RPMI7951 (cell line): ENCODE measurements around the gene TTC7B. TPM values are rescaled to one million over a fixed set of nuclear protein-coding genes. Genes with fewer than 3 reads are reported as not detected.
"Not testable (repeated sequence)": the region's sequence is repeated elsewhere in the genome, so short reads cannot be mapped to it uniquely, and the experiment has no call there.

Experiments used
- DNase-seq: peaks from one replicate; pipeline ENCODE4 v3.0.0-alpha.2; 2012; ENCODE audit warnings: low read depth
- total RNA-seq: library from RNA; depleted of rRNA; stranded (reverse); fragments of >200 nt; shearing (Covaris generic); gene quantifications from 2 replicates; pipeline ENCODE4 v1.2.3, GENCODE V29; 2014

TTC7B gene
- total RNA-seq, 1 experiment from 2014 or later, result 22.1 TPM

DNA sequence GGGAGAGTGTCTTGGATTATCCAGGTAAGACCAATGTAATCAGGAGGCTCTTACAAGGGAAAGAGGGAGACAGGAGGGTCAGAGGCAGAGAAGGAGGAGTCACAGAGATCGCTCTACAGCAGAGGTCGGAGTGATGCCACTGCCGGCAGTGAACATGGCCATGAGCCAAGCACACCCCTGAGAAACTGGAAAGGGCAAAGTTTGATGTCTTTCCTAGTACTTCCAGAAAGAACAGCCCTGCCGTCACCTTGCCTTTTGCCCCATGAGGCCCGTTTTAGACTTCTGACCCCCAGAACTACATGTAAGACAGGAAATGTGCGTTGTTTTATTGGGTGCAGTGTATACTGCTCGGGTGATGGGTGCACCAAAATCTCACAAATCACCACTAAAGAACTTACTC lies 285.7 kb downstream of the TTC7B start:
- no peak for DNase-seq

DNA sequence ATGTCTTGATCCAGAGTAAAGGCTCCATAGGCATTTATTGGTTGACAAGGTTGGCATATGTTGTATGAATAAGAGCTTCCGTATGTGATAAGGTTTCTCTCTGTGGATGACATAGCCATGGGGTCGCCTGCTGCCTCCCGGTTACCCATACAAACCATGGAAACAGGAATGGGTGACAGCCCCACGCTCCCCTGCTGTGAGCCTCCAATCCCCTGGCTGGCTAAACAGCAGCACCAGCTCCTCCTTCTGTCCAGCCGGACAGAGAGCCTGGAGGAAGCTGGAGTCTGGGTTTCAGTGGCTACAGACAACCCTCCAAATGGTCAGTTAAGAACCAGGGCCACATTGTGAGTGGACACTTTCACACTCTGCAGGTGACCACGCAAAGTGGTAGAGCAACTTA lies 288.3 kb downstream of the TTC7B start:
- DNase-seq, result no peak

DNA sequence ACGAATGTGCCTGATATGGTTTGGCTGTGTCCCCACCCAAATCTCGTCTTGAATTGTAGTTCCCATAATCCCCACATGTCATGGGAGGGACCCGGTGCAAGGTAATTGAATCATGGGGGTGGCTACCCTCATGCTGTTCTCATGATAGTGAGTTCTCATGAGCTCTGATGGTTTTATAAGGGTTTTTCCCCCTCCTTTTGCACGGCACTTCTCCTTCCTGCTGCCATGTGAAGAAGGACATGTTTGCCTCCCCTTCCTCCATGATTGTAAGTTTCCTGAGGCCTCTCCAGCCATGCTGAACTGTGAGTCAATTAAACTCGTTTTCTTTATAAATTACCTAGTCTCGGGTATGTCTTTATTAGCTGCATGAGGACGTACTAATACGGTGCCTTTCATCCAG lies 289.7 kb downstream of the TTC7B start:
- DNase-seq, result not testable (repeated sequence)

DNA sequence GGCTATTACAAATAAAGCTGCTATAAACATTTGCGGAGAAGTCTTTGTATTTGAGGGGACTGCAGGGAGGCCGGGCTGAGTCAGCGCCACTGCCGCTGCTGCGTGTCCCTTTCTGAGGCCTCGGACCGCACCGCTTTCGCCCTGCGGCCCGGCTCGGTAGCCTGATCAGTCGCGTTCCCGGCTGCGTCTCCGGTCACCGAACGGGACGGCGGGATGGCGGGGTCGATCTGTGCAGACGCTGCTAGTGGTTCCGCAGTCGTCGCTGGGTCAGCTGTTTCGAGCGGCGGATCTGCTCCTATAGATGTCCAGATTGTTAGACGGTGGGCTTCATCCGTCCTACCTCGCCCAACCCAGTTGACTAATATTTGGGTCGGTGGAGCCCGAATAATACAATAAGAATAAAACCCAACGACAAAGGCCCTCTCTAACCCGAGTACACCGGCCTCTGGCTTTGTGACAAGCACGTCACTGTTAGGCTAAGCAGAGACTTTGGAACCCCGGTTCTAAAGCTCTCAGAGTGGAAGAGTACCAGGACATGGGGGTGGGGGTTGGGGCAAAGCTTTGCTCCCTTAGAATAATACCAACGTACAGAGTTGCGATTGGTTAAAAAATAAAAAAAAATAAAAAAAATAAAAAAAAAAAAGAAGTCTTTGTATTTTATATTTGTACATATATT lies 290.7 kb downstream of the TTC7B start:
- not testable (repeated sequence) for DNase-seq

DNA sequence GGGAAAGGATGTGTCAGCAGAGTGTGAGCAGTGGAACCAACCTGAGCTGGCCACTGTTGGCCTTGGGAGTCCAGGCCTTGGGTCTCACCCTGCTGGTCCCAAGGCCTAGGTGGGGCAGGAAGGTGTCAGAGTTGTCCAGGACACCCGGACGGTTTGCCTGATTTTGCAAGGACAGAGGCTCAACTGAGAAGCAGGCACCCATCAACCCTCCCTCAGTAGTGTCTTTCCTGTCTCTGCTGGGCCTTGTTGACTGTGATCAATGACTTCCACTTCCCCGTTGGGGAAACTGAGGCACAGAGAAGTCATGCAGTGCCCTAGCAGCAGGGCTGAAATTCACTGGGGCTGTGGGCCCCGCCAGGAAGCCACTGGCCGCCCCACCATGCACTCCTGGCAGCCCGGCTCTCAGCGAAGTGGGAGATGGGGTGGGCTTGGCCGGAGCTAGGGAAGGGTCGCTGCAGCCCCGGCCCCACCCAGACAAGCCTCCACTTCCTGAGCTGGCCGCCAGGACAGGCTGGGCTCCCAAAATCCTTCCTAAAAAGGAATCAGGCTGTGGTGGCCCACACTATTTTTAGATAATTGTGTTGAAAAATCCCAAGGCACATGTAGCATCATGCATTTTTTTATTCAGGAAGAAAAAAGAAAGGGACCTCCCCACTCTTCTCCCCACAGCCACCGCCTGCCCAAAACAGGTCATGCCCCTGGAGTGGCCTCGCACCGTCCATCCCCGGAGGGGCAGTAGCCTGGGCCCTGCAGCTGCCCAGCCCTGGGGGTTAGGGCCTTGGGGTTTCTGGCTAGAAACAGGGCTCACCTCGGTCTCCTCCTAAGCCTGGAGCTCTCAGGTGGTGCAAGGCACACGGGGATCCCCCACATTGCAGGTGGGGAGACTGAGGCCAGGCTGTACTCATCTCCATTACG lies 292.0 kb downstream of the TTC7B start:
- no peak for DNase-seq

DNA sequence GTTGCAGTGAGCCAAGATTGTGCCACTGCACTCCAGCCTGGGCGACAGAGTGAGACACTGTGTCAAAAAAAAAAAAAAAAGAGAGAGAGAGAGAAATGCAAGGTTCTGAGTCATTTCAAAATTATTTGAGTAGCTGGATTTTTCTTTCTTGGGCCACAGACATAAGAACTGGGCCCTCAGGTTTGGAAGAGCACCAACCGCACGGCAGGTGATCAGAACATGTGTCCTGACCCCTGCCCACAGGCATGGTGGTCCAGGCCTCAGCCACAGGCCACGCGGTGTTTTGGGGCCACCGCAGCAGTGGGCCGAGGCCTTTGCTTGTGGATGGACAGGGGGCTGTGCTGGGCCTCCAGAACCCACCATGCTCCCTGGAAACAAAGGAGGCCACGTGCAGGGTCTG lies 292.7 kb downstream of the TTC7B start:
- peak; percentile 30 for DNase-seq

DNA sequence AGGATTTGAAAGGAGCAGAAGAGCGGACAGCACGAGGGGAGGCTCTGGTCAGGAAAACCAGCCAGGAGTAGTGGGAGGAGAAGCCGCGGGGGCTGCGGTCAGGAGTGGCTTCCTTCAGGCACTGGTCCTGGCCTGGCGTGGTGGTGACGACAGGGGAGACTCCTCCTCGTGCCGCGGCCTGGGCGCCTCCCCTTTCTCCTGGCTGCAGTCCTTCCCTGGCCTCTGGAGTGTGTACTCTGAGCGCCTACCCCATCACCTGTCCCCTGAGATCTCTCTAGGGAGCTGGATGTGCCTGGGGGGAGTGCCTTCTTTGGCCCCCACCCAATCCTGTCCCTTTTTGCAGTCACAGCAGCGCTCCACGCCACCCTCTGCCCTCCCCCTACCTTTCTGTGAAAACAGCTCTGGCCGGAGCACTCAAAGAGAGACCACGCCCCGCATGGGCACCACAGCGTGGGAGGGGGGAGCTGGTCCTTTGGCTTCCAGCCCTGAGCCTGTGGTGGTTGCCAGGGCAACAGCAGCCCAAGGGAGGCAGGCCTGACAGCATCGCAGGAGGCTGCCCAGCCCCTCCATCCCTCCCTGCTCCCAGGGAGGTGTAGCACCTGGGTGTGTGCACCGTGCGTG lies 293.5 kb downstream of the TTC7B start:
- peak; percentile 20 for DNase-seq

DNA sequence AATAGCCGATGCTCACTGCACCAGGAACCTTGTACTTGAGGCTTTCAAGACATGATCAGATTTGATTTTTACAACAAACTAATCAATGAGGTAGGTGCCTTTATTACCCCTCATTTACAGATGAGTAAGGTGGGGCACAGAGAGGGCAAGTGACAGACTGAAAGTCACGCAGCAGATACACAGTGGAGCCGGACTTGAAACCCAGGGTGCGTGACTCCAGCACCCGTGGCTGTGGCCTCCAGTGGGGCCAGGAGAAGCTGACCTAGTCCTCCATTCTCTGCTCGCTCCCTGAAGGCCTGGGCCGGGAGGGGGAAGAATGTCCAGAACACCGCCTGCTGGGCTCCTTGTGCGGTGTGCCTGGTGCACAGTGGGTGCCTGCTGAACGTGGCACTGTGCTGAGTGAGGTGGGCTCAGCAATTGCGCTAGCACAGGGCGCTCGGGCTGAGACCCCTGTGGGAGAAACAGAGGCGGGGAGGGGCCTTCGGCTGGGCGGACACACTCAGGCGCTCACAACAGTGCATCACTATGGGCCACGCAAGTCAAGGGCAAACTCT lies 294.2 kb downstream of the TTC7B start:
- DNase-seq, result no peak

DNA sequence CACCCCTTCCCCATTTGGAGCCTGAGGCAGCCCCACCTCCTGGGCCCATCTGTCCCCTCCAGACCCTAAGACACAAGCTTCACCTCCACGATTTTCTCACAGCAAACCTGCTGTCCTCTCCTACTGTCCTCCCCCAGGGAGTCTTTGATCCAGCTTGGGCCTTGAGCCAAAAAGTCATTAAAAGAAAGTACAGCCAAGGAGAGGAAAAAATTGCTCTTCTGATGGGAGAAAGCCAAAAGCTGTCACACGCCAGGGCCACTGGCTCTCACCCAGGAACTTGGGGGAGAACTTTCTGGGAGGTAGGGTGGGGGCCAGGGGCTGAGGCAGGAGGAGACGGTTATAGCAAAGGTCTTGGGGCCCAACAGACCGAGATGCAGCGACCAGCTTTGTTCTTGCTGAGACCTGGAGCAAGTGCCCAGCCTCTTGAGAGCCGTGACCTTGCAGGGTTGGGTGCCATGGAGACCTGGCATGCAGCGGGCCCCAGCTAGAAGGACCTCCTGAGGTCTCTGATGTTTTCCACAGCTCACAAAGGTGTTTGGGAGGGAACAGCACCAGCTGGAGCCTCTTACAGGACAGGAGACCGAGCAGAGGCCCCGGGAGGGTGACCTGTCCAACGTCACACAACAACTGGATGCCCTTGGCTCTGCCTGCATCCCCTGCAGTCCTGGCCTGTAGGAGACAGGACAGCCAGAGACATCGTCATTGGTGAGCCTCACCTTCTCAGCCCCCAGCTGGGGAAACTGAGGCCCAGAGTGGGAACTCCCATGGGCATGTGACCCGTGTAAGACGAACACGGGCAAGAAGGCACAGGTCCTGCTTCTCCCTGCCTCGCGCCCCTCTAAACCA lies 294.9 kb downstream of the TTC7B start:
- DNase-seq, result peak; percentile 24

DNA sequence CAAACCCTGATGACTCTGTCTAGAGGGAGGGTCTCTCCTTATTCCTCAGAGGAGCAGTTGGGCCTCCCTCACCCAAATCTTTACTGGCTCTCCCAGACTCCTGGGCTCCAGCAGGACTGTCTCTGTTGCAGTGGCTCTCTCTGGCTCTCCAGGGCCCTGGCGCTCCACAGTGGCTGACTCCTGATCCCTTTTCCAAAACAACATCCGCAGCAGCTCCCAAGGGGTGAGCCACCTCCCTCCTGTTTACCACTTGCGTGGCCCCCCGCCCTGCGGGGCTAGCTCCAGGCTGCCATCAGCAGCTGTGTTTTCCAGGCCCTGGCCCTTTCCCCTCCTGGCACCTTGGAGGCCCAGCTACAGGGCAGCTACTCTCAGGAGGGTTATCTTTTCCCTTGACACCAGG lies 295.9 kb downstream of the TTC7B start:
- no peak for DNase-seq

DNA sequence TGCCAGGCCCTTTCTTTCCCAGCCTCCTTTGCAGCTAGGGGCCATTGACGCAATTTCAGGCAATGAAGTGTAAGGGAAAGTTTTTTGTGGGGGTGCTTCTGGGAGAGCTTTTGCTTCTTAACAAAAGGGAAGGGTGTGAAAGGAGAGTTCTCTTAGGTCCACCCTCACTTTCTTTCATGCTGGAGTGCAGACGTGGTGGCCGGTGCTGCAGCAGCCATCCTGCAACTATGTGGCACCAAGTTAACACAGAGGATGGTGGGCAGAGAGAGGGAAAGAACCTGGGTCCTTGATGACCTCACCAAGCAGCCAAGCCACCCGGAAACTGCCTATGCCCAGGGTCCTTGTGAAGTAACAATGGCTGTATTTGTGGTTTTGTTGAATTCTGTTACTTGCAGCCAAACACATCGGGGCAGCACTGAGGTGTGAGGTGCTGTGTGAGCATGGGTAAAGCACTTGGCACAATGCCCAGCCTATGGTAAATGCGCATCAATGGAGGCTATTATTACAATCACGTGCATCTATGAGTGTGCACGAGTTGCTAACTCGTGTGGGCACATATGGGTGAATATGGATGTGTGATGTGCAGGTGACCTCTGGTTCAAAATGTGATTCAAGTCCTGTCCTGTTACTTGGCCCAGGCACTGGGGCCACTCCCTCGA lies 296.8 kb downstream of the TTC7B start:
- no peak for DNase-seq

DNA sequence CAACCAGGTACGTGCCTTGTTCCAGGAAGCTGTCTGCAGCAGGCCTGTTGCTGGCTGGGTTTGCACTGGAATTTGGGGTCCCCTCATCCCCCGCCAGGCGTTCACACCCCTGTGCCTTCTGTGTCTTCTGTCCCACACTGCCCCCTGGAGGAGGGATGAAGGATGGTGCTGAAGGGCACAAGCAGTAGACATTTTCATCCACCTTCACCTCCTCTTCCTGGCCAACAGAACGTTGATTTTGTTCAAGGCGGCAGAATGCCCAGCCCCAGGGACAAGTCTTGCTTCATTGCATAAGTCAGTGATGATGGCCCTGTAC lies 297.3 kb downstream of the TTC7B start:
- no peak for DNase-seq

DNA sequence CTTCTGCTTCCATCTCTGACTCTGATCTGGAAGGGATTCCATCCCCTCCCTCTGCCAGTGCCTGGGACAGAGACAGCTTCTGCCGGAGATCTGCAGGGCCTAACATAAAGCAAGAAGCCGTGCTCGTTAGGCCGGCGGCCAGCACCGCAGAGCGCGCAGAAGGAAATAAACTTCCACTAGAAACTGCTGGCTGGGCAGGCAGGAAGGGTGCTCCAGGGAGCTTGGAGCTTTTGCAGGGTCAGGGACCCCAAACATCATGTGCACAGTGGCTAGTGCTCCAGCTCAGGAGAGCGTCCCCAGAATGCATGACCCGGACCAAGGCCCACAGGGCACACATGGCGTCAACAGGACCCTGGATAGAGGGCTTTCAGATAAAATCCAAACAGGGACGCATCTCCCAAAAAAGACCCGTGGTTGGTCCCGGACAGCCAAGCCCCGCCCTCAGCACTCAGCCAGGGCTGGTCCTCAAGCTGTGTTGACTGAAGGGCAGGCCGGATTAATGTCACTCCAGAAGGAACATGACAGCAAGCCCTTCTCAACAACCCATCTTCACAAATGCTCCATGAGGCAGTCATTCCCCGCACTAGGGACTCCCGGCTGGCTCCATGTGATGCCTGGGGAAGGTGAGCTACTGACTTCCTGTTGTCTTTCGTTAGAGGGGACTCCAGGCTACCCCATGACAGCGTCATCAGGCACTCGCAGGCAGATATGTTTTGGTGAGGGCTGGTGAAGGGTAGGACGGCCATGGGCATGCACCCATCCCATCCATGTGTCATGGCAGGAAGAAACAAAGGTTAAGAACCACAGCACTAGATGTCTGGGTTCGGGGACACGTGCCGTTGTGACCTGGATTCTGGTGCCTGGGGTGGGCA lies 297.9 kb downstream of the TTC7B start:
- DNase-seq, result no peak

DNA sequence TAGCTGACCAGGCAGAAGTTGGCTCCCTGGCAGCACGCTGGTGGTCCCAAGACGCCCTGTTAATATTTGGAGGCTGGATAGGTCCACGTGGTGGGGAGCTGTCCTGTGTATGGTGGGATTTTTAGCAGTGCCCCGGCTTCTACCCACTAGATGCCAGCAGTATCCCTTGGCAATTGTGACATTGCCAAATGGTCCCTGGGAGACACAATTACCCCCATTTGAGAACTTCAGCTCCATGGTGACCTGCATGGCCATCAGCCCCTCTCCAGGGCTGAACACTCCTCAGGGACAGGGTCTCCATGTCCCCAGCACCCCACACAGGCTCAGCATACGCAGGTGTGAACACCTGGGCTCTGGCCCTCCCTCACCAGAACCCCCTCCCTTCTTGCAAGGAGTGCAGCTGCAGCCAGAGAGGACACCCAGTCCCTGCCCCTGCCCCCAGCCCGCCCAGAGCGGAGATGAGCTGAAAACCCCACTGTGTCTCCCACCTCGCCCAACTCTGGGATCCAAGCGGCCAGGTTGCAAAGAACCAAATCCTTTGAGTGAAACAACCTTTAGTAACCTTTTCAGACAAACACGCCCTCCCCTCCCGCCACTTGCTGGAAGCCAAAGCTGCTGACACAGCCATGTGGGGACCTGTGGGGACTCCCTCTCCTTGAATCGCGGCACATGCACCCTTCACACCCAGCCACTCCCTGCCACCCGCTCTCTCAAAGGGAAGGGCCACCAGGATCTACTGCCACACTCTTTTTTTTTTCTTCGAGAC lies 299.0 kb downstream of the TTC7B start:
- DNase-seq, result no peak

DNA sequence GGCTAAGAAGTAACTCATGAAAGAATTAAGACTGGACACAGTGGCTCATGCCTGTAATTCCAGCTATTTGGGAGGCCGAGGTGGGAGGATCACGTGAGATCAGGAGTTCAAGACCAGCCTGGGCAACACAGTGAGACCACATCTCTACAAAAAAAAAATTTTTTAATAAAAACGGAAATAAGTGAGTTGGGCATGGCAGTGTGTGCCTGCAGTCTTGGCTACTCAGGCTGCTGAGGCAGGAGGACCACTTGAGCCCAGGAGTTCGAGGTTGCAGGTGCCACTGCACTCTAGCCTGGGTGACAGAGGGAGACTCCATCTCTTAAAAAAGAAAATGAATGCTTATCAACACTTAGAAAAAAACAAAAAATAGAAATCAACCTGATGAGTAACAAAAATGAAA lies 301.7 kb downstream of the TTC7B start:
- no peak for DNase-seq

DNA sequence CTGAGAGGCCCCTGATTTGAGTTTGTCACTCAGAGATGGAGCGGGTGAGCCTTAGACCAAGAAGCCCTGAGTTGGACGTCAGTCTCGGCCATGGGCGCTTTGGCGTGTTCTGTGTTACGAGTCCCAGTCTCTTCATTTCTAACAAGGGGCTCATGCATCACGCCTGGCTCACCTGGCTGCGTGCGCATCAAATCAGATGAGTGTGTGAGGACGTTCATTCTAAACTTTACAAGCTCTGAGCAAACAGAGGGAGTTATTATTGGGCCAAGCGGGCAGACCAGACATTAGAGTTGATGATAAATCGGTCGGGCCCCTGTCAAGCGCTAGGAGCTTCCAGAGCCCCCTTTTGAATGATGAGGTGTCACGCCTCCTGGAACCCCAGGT lies 302.2 kb downstream of the TTC7B start:
- DNase-seq, result no peak

DNA sequence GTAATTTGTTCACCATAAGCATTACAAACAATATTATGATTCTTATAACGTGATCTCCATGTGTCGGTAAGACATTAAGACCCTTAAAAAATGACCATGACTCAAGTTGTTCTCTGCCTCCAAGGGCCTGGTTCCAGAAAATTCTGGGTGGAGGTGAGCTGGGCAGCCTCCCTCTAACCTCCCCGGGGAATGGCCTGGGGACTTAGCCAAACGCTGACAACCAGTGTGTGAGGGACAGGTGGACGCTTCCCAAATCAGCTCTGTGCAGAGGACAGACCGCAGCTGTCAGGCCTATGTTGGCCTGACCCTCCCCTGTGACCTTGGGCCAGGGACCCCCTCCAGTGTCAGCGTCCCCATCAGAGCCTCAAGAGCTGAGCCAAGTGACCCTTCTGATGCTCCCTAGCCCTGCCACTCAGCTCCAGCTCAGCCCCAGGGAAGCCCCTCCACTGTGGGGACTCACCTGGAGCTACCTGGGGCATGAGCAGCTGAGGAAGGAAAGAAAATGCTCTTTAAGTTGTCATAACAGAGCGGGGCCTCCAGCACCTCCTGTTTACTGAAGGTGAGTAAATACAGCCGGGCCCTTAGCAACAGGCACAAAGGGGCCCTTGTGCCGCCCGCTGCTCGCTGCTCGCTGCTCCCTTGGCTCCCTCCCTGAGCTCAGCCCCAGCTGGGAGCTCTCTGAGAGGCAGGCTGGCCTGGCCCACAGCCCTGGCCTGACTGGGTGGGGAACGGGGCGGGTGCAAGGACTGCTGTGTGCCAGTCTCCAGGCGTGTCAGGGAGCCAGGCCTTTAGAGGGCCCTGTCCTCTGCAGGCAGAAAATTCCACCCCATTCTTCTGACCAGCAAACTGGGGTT lies 302.8 kb downstream of the TTC7B start:
- peak; percentile 29 for DNase-seq

DNA sequence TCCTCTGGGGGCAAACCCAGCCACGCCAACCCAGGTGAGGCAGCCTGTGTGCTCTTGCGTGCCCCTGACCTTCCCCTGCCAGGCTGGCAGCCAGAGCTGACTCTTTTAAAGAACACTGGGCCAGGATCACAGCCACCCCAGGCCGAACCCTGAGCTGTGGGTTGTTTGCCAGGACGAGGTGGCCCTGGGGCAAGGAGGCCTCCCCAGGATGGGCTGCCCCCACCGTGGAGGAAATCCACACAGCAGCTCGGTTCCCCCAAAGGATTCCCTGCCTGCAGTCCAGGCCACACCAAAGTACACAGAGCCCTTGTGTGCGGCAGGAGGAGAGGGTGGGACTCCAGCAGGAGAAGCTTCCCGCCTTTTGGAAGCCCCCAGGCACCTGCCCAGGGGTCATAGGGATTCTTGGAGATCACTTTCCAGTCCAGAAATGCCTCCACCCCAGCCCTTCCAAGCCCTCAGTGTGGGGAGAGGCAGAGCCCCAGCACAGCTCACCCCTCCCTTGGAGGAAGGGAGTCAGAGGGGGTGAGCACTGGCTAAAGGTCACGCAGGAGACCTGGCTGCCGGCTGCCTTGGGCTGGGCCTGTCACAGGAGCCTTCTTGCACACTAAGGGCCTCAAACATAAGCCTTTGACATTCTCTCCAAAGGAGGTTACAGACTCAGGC lies 303.8 kb downstream of the TTC7B start:
- DNase-seq, result no peak
